H9 (cell line): ENCODE measurements around the gene FARP2. TPM values are rescaled to one million over a fixed set of nuclear protein-coding genes. Genes with fewer than 3 reads are reported as not detected.

Source experiments
- DNase-seq: peaks from one replicate; pipeline ENCODE4 v3.0.0-alpha.2; 2017
- H2AFZ ChIP-seq: one replicate; pipeline ENCODE4 v1.6.1; 2013; ENCODE audit warnings: mild to moderate bottlenecking, low read length, control low read depth, moderate library complexity
- H2AK5ac ChIP-seq: 2 replicates; pipeline ENCODE4 v1.6.1; 2013; ENCODE audit warnings: low read length, control low read depth, mixed read lengths; ENCODE audit not compliant: insufficient read length
- H2BK120ac ChIP-seq: one replicate; pipeline ENCODE4 v1.6.1; 2013; ENCODE audit warnings: low read depth, mild to moderate bottlenecking, low read length, control low read depth, inconsistent platforms; ENCODE audit not compliant: poor library complexity, severe bottlenecking
- H2BK12ac ChIP-seq: 2 replicates; pipeline ENCODE4 v1.6.1; 2013; ENCODE audit warnings: low read length, control low read depth, mixed read lengths, low read depth; ENCODE audit not compliant: insufficient read length
- H2BK15ac ChIP-seq: 2 replicates; pipeline ENCODE4 v1.6.1; 2013; ENCODE audit warnings: low read depth, low read length, control low read depth
- H2BK20ac ChIP-seq: one replicate; pipeline ENCODE4 v1.6.1; 2013; ENCODE audit warnings: low read depth, mild to moderate bottlenecking, low read length, control low read depth, inconsistent platforms; ENCODE audit not compliant: poor library complexity, severe bottlenecking
- H2BK5ac ChIP-seq: 2 replicates; pipeline ENCODE4 v1.6.1; 2013; ENCODE audit warnings: low read length, control low read depth, mixed read lengths; ENCODE audit not compliant: insufficient read length
- H3K14ac ChIP-seq: 2 replicates; pipeline ENCODE4 v1.6.1; 2013; ENCODE audit warnings: low read length, control low read depth; ENCODE audit not compliant: insufficient read depth
- H3K18ac ChIP-seq: 2 replicates; pipeline ENCODE4 v1.6.1; 2013; ENCODE audit warnings: low read depth, mild to moderate bottlenecking, mixed read lengths, low read length, control low read depth; ENCODE audit not compliant: insufficient read length
- H3K23ac ChIP-seq: 2 replicates; pipeline ENCODE4 v1.6.1; 2013; ENCODE audit warnings: low read length, control low read depth, mixed read lengths, low read depth; ENCODE audit not compliant: insufficient read length
- H3K23me2 ChIP-seq: 2 replicates; pipeline ENCODE4 v1.6.1; 2013; ENCODE audit warnings: low read depth, mild to moderate bottlenecking, mixed read lengths, low read length, control low read depth; ENCODE audit not compliant: insufficient read length, poor library complexity, severe bottlenecking
- H3K27ac ChIP-seq: 2 replicates; pipeline ENCODE4 v1.5.1; 2013; ENCODE audit warnings: low read length, control low read depth, mixed read lengths, low read depth; ENCODE audit not compliant: insufficient read length
- H3K27me3 ChIP-seq: 2 replicates; pipeline ENCODE4 v1.6.1; 2013; ENCODE audit warnings: low read length, control low read depth, inconsistent platforms; ENCODE audit not compliant: insufficient read depth
- H3K4ac ChIP-seq: 2 replicates; pipeline ENCODE4 v1.6.1; 2013; ENCODE audit warnings: low read depth, mild to moderate bottlenecking, control low read depth, inconsistent platforms, low read length, moderate library complexity
- H3K4me1 ChIP-seq: 2 replicates; pipeline ENCODE4 v1.6.1; 2013; ENCODE audit warnings: low read length, control low read depth, inconsistent platforms; ENCODE audit not compliant: insufficient read depth
- H3K4me2 ChIP-seq: 2 replicates; pipeline ENCODE4 v1.6.1; 2013; ENCODE audit warnings: low read length, control low read depth, mixed read lengths; ENCODE audit not compliant: insufficient read length, insufficient read depth
- H3K56ac ChIP-seq: 2 replicates; pipeline ENCODE4 v1.6.1; 2013; ENCODE audit warnings: low read depth, mild to moderate bottlenecking, mixed read lengths, low read length, control low read depth; ENCODE audit not compliant: insufficient read length
- H3K79me1 ChIP-seq: 2 replicates; pipeline ENCODE4 v1.6.1; 2013; ENCODE audit warnings: low read depth, mild to moderate bottlenecking, moderate library complexity, low read length, control low read depth, inconsistent platforms; ENCODE audit not compliant: insufficient read depth, poor library complexity, severe bottlenecking
- H3K79me2 ChIP-seq: 2 replicates; pipeline ENCODE4 v1.6.1; 2013; ENCODE audit warnings: low read length, control low read depth, inconsistent platforms; ENCODE audit not compliant: insufficient read depth
- H3K9ac ChIP-seq: 2 replicates; pipeline ENCODE4 v1.6.1; 2013; ENCODE audit warnings: low read length, control low read depth, mixed read lengths; ENCODE audit not compliant: insufficient read length; ENCODE audit errors: extremely low read depth
- H3K9me3 ChIP-seq: one replicate; pipeline ENCODE4 v1.6.1; 2013; ENCODE audit warnings: low read depth, low read length, inconsistent platforms; ENCODE audit not compliant: control insufficient read depth
- H3T11ph ChIP-seq: one replicate; pipeline ENCODE4 v1.6.1; 2013; ENCODE audit warnings: mild to moderate bottlenecking, low read length, control low read depth, inconsistent platforms
- H4K20me1 ChIP-seq: one replicate; pipeline ENCODE4 v1.6.1; 2013; ENCODE audit not compliant: control insufficient read depth, insufficient read length, insufficient read depth
- H4K5ac ChIP-seq: 2 replicates; pipeline ENCODE4 v1.6.1; 2013; ENCODE audit warnings: low read depth, mild to moderate bottlenecking, mixed read lengths, low read length, control low read depth; ENCODE audit not compliant: insufficient read length
- H4K8ac ChIP-seq: replicated peaks from 2 replicates; pipeline ENCODE4 v1.6.1; 2013; ENCODE audit warnings: low read length, control low read depth, mixed read lengths, low read depth; ENCODE audit not compliant: insufficient read length
- H4K91ac ChIP-seq: 2 replicates; pipeline ENCODE4 v1.6.1; 2013; ENCODE audit warnings: low read depth, mild to moderate bottlenecking, moderate library complexity, mixed read lengths, low read length, control low read depth; ENCODE audit not compliant: insufficient read length
- H3K27ac Mint-ChIP-seq, 3 experiments: 2 replicates in 2 of 3; 3 replicates in 1 of 3; pipeline ENCODE4 v1.8.0; 2020 to 2021; ENCODE audit warnings: mixed read lengths in 3 of 3, mild to moderate bottlenecking in 1 of 3, moderate library complexity in 1 of 3
- H3K27me3 Mint-ChIP-seq: 2 replicates; pipeline ENCODE4 v1.8.0; 2021; ENCODE audit warnings: low read depth, mild to moderate bottlenecking, moderate library complexity, mixed read lengths
- H3K36me3 Mint-ChIP-seq, 3 experiments: 2 replicates in 2 of 3; 3 replicates in 1 of 3; pipeline ENCODE4 v1.8.0; 2020 to 2021; ENCODE audit warnings: low read depth in 3 of 3, mixed read lengths in 3 of 3; ENCODE audit not compliant: insufficient read depth in 1 of 3
- H3K4me1 Mint-ChIP-seq, 2 experiments: 2 replicates each; pipeline ENCODE4 v1.8.0; 2020; ENCODE audit warnings: mixed read lengths in 2 of 2
- H3K4me3 Mint-ChIP-seq, 2 experiments: 2 replicates in 1 of 2; 3 replicates in 1 of 2; pipeline ENCODE4 v1.8.0; 2020 to 2021; ENCODE audit warnings: mild to moderate bottlenecking in 2 of 2, mixed read lengths in 2 of 2, moderate library complexity in 1 of 2
- H3K9me3 Mint-ChIP-seq, 2 experiments: 2 replicates in 1 of 2; 3 replicates in 1 of 2; pipeline ENCODE4 v1.8.0; 2020; ENCODE audit warnings: mild to moderate bottlenecking in 2 of 2, mixed read lengths in 2 of 2, moderate library complexity in 1 of 2
- CTCF ChIP-seq: fragments of 200-600 bp; sonication (generic); conservative IDR thresholded peaks from 3 replicates; pipeline ENCODE4 v1.8.0; 2021; ENCODE audit warnings: antibody characterized with exemption, mild to moderate bottlenecking
- WGBS: extraction: QIAGEN DNeasy Blood & Tissue Kit; methylation state at CpG from one replicate; pipeline ENCODE4 v1.1.7; 2013; ENCODE audit warnings: missing lambda C conversion rate, low lambda C conversion rate, mixed read lengths; ENCODE audit not compliant: insufficient read length; ENCODE audit errors: extremely low coverage; 5-methylcytosine and 5-hydroxymethylcytosine counted together
- total RNA-seq: library from RNA; stranded (reverse); gene quantifications from 2 replicates; pipeline ENCODE4 v1.2.1, GENCODE V29; 2021

FARP2 gene
- total RNA-seq, 1 experiment from 2014 or later = 33.9 TPM

DNA sequence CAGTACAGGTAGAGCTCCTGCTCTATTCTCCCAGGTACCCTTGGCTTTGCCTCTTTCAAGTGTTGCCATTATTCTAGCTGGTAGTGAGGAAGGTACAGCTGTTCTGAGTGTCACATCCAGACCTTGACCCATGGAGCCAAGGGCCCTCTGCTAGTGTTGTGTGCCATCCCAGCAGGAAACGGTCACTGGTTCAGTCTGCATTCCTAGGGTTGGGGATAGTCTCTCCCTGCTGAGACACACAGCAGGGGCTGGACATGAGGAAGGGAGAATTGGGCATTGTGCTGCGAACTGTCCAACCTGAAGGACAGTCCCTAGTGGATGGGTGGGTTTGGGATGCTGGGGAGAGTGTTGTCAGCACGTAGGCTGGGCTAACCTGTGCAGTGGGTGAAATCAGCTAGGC lies 59.1 kb downstream of the FARP2 start:
- Histone ChIP-seq H3K4me1 (no peaks in the 10 kb centered on the region), H4K91ac (no peak overlapping the region), H3K9me3 (no peaks in the 10 kb centered on the region), H3K14ac (no peak overlapping the region), H2BK15ac (no peak overlapping the region), H3K4me2 (no peak overlapping the region), H2AK5ac (no peak overlapping the region), H3K79me2 (no peaks in the 10 kb centered on the region), H3K9ac (no peak overlapping the region), H2BK12ac (no peak overlapping the region), H3K56ac (no peak overlapping the region), H2AFZ (no peak overlapping the region), H3K79me1 (no peaks in the 10 kb centered on the region), H2BK120ac (no peak overlapping the region), H4K5ac (no peak overlapping the region), H2BK20ac (no peak overlapping the region), H3T11ph (no peak overlapping the region), H4K8ac (no peak overlapping the region), H2BK5ac (no peak overlapping the region), H4K20me1 (no peaks in the 10 kb centered on the region), H3K27me3 (no peaks in the 10 kb centered on the region), H3K4ac (no peak overlapping the region), H3K23me2 (no peaks in the 10 kb centered on the region), H3K18ac (no peak overlapping the region), H3K27ac (no peak overlapping the region), H3K23ac (no peak overlapping the region)
- no peaks in the 10 kb centered on the region for H3K4me1 Mint-ChIP-seq
- H3K36me3 Mint-ChIP-seq = peaks cover 20 to 48% (median 23%) of the 10 kb centered on the region in 3 experiments; a peak in 6 of 7 replicates
- H3K27ac Mint-ChIP-seq = peak overlapping the region in 2 of 3 experiments; percentile 56 to 90; a peak in 2 of 7 replicates
- H3K27me3 Mint-ChIP-seq = no peaks in the 10 kb centered on the region
- no peak for DNase-seq
- no peaks in the 10 kb centered on the region for H3K9me3 Mint-ChIP-seq
- WGBS = no CpG with 5 or more reads among the region's 3 CpGs
- H3K4me3 Mint-ChIP-seq = no peak overlapping the region
- TF ChIP-seq CTCF = no peak
